Sigmoid colon (tissue), 7 donors: ENCODE data around the gene USP37. TPM values are rescaled to one million over a fixed set of nuclear protein-coding genes. Genes with fewer than 3 reads are reported as not detected.

Source experiments
- DNase-seq: peaks from one replicate; pipeline ENCODE4 v3.0.0-alpha.2; 2019
- H3K27ac ChIP-seq, 4 donors: fragments of 200-600 bp; sonication (generic); one replicate each; pipeline ENCODE4 v1.5.1; 2016 to 2019; ENCODE audit warnings: mild to moderate bottlenecking in 1 of 4
- H3K27me3 ChIP-seq, 3 donors: fragments of 200-600 bp; sonication (generic); one replicate each; pipeline ENCODE4 v1.5.1; 2019; ENCODE audit warnings: mild to moderate bottlenecking in 1 of 3
- H3K36me3 ChIP-seq, 4 donors: fragments of 200-600 bp; sonication (generic); one replicate each; pipeline ENCODE4 v1.5.1; 2016 to 2019
- H3K4me1 ChIP-seq, 4 donors: fragments of 200-600 bp; sonication (generic); one replicate each; pipeline ENCODE4 v1.5.1; 2017 to 2019
- H3K4me3 ChIP-seq, 4 donors: fragments of 200-600 bp; sonication (generic); one replicate each; pipeline ENCODE4 v1.5.1; 2017 to 2019; ENCODE audit warnings: mild to moderate bottlenecking in 2 of 4, moderate library complexity in 1 of 4
- H3K9me3 ChIP-seq, 4 donors: fragments of 200-600 bp in 3 of 4; sonication (generic) in 3 of 4; one replicate each; pipeline versions ENCODE4 v1.5.1 to v1.6.1; 2013 to 2019
- CTCF ChIP-seq, 4 experiments: fragments of 450-650 bp in 3 of 4; fragments of 200-600 bp in 1 of 4; IDR thresholded peaks; one replicate each; pipeline ENCODE4 v1.5.1; 2016 to 2019; ENCODE audit warnings: antibody characterized with exemption in 4 of 4, mild to moderate bottlenecking in 3 of 4, moderate library complexity in 2 of 4
- EP300 ChIP-seq, 4 donors: sonication (generic); formaldehyde crosslinking; IDR thresholded peaks; one replicate each; pipeline ENCODE4 v1.6.1; 2017; ENCODE audit warnings: antibody characterized with exemption in 4 of 4
- POLR2A ChIP-seq, 2 donors: fragments of 450-650 bp; IDR thresholded peaks; one replicate each; pipeline ENCODE4 v1.6.1; 2016; ENCODE audit warnings: antibody characterized with exemption in 2 of 2, mild to moderate bottlenecking in 2 of 2, moderate library complexity in 2 of 2
- POLR2AphosphoS5 ChIP-seq, 4 donors: sonication (generic); formaldehyde crosslinking; IDR thresholded peaks; one replicate each; pipeline ENCODE4 v1.6.1; 2017; ENCODE audit warnings: antibody characterized with exemption in 4 of 4
- WGBS, 2 donors: extraction: QIAGEN DNeasy Blood & Tissue Kit; methylation state at CpG; one replicate each; pipeline ENCODE4 v1.1.7; 2013; 5-methylcytosine and 5-hydroxymethylcytosine counted together
- intact Hi-C: fragments of 100-400 bp; cut with DNase I; formaldehyde crosslinking; loops from one replicate; pipeline ENCODE4 v1.15.1; 2023
- polyA plus RNA-seq, 3 donors: library from polyadenylated mRNA; stranded (reverse); fragments of 200-250 nt; gene quantifications; one replicate each; pipeline ENCODE4 v1.2.3, GENCODE V29; 2013
- total RNA-seq, 4 donors: library from RNA; depleted of rRNA; stranded (reverse); fragments of >200 nt; gene quantifications; one replicate each; pipeline ENCODE4 v1.1.0, GENCODE V29; 2016
- donor health status: healthy with polysubstance abuse.
- donor health status: Bipolar disorder and iron deficiency.
- donor health status: healthy.

The USP37 gene
- total and polyA plus RNA-seq, 7 donors = 1.8 to 11.4 (median 6.6) TPM

GRCh38 chr2:218431878-218432277 is 136.3 kb downstream of the USP37 start:
- WGBS, 2 donors = 80 to 94% methylated on average over 10 of the region's 10 CpGs
- H3K27ac ChIP-seq = no peak overlapping the region
- DNase-seq = peak; percentile 38
- no peak for TF ChIP-seq CTCF (IDR thresholded peaks at IDR 0.05)
- TF ChIP-seq EP300 (IDR thresholded peaks at IDR 0.05) = no peak
- no peak for TF ChIP-seq POLR2AphosphoS5 (IDR thresholded peaks at IDR 0.05)
- no peak for TF ChIP-seq POLR2A (IDR thresholded peaks at IDR 0.05)
- H3K4me3 ChIP-seq = no peak overlapping the region
- no peaks in the 10 kb centered on the region for H3K27me3 ChIP-seq
- intact Hi-C loops = no loop called here
- H3K4me1 ChIP-seq = no peaks in the 10 kb centered on the region
- no peaks in the 10 kb centered on the region for H3K36me3 ChIP-seq
- no peaks in the 10 kb centered on the region for H3K9me3 ChIP-seq

GRCh38 chr2:218430721-218431120 is 137.4 kb downstream of the USP37 start:
- Histone ChIP-seq H3K36me3 (no peaks in the 10 kb centered on the region), H3K27ac (no peak overlapping the region), H3K4me1 (no peaks in the 10 kb centered on the region), H3K9me3 (no peaks in the 10 kb centered on the region), H3K27me3 (no peaks in the 10 kb centered on the region), H3K4me3 (no peak overlapping the region)
- 91 to 92% methylated on average over 11 of the region's 11 CpGs for WGBS, 2 donors
- peak; percentile 28 for DNase-seq
- TF ChIP-seq CTCF (IDR thresholded peaks at IDR 0.05) (no peak), EP300 (IDR thresholded peaks at IDR 0.05) (no peak), POLR2A (IDR thresholded peaks at IDR 0.05) (no peak), POLR2AphosphoS5 (IDR thresholded peaks at IDR 0.05) (no peak)
- intact Hi-C loops = no loop called here

GRCh38 chr2:218429911-218430692 is 138.0 kb downstream of the USP37 start:
- Histone ChIP-seq H3K27ac (no peak overlapping the region), H3K9me3 (no peaks in the 10 kb centered on the region), H3K36me3 (no peaks in the 10 kb centered on the region), H3K4me3 (no peak overlapping the region), H3K4me1 (no peaks in the 10 kb centered on the region), H3K27me3 (no peaks in the 10 kb centered on the region)
- intact Hi-C loops = no loop called here
- TF ChIP-seq POLR2AphosphoS5 (IDR thresholded peaks at IDR 0.05) = no peak
- no peak for TF ChIP-seq EP300 (IDR thresholded peaks at IDR 0.05)
- no peak for TF ChIP-seq POLR2A (IDR thresholded peaks at IDR 0.05)
- TF ChIP-seq CTCF (IDR thresholded peaks at IDR 0.05) = no peak
- 69 to 78% methylated on average over 9 of the region's 9 CpGs for WGBS, 2 donors
- peak; percentile 60 for DNase-seq

- Histone ChIP-seq H3K27ac (no peak overlapping the region), H3K9me3 (no peaks in the 10 kb centered on the region), H3K4me3 (no peak overlapping the region), H3K36me3 (no peaks in the 10 kb centered on the region), H3K27me3 (no peaks in the 10 kb centered on the region), H3K4me1 (no peaks in the 10 kb centered on the region)
- intact Hi-C loops = no loop called here
- no peak for TF ChIP-seq POLR2AphosphoS5 (IDR thresholded peaks at IDR 0.05)
- no peak for TF ChIP-seq POLR2A (IDR thresholded peaks at IDR 0.05)
- TF ChIP-seq EP300 (IDR thresholded peaks at IDR 0.05) = no peak
- TF ChIP-seq CTCF (IDR thresholded peaks at IDR 0.05) = no peak
- 93 to 94% methylated on average over 24 of the region's 24 CpGs for WGBS, 2 donors
- DNase-seq = no peak
Observed at GRCh38 chr2:218428846-218429558, 139.1 kb downstream of the USP37 start.
